WTC11 (cell line): ENCODE measurements around the gene RPIA.
"Not testable (repeated sequence)": the region's sequence is repeated elsewhere in the genome, so short reads cannot be mapped to it uniquely, and the experiment has no call there.

Experiments used
- NFYB ChIP-seq: sonication (generic); formaldehyde crosslinking; conservative IDR thresholded peaks from 2 replicates; pipeline ENCODE4 v1.8.0; 2022; ENCODE audit warnings: low read depth, missing genetic modification reagents
- ZNF416 ChIP-seq: fragments of 250-450 bp; sonication (Bioruptor Pico); IDR thresholded peaks from 2 replicates; pipeline ENCODE4 v1.9.0; 2021; ENCODE audit warnings: mild to moderate bottlenecking, inconsistent platforms
- TF ChIP-seq, protein P1 (sequence below): fragments of 200-600 bp; IDR thresholded peaks from 2 replicates; pipeline ENCODE4 v1.8.0; 2022; ENCODE audit warnings: antibody characterized with exemption

DNA sequence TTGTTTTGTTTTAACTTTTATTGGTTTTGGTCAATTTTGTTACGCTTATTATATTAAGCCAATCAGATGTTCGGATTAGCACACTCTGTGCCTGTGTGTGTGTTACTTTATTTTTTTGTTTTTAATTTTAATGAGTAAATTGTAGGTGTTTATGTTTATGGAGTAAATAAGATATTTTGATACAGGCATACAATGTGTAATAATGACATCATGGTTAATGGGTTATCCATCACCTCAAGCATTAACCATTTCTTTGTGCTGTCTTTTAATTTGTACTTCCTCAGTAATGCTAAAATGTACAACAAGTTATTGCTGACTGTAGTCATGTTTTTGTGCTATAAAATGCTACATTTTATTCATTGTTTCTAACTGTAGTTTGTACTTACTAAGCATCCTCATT is 97.7 kb downstream of the RPIA start:
- TF ChIP-seq, protein P1, sequence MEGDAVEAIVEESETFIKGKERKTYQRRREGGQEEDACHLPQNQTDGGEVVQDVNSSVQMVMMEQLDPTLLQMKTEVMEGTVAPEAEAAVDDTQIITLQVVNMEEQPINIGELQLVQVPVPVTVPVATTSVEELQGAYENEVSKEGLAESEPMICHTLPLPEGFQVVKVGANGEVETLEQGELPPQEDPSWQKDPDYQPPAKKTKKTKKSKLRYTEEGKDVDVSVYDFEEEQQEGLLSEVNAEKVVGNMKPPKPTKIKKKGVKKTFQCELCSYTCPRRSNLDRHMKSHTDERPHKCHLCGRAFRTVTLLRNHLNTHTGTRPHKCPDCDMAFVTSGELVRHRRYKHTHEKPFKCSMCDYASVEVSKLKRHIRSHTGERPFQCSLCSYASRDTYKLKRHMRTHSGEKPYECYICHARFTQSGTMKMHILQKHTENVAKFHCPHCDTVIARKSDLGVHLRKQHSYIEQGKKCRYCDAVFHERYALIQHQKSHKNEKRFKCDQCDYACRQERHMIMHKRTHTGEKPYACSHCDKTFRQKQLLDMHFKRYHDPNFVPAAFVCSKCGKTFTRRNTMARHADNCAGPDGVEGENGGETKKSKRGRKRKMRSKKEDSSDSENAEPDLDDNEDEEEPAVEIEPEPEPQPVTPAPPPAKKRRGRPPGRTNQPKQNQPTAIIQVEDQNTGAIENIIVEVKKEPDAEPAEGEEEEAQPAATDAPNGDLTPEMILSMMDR, result not testable (repeated sequence)
- not testable (repeated sequence) for TF ChIP-seq NFYB, ZNF416 (CRISPR knock-in tag)
